HG03558 (cell line): ENCODE results near the gene SLC24A3.

Experiments
- ATAC-seq: cut with Tn5 transposase; IDR thresholded peaks from one replicate; pipeline ENCODE4 v1.9.1; 2021; ENCODE audit warnings: moderate number of reproducible peaks; ENCODE audit not compliant: unreplicated experiment; ENCODE audit errors: extremely low read depth

SLC24A3 gene

GRCh38 chr20:19268426-19268825 lies 56.0 kb downstream of the SLC24A3 start:
- no peak for ATAC-seq

- no peak for ATAC-seq
These were observed 57.4 kb downstream of the SLC24A3 start for GRCh38 chr20:19269737-19270340.

GRCh38 chr20:19271879-19272651 lies 59.6 kb downstream of the SLC24A3 start:
- no peak for ATAC-seq

GRCh38 chr20:19272976-19273654 lies 60.7 kb downstream of the SLC24A3 start:
- no peak for ATAC-seq

DNA sequence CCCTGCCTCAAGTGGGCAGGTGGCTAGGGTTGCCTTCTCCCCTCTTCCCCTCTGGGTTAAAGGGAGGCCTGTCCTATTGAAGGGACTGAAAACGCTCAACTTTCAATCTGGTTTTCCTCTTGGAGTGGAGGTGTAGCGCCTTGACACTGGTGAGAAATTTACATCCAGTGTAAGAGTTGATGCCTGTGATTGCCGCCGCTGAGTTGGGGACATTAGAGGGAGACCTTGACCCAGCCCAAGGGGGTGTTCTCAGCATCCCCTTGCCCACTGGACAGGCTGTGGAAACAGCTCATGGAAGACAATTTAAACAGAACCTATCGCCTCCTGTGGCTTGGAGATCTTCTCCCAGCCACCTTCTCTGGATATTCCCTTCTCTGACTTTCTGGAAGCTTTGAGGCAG lies 61.6 kb downstream of the SLC24A3 start:
- ATAC-seq = no peak

- ATAC-seq = no peak
These were observed 62.1 kb downstream of the SLC24A3 start for GRCh38 chr20:19274412-19275015.

DNA sequence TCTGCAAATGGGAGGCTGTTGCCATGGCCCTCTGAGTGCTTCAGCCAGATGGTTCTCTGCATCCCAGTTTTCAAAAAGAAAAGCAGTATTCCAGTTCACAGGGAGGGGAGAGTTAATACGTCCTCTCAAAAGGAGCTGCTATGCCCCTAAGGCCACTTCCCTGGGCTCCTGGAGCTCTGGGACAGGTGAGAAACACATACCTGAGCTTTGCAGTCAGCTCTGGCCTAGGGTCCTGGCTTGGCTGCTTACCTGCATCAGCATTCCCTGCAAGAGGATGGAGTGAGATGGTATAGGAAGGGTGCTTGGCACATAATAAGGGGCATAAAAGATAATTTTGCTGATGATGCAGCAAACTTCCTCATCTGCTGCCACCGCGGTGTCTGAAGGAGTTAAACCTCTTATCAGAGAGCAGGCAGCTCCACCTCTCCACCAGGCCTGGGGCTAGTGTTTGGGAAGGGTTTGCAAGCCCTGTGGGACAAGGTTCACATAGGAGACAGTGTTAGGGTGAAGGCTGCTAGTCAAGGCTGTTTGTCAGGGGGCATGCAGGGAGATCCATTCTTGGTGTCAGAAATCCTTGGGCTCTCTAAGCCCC lies 62.7 kb downstream of the SLC24A3 start:
- no peak for ATAC-seq

DNA sequence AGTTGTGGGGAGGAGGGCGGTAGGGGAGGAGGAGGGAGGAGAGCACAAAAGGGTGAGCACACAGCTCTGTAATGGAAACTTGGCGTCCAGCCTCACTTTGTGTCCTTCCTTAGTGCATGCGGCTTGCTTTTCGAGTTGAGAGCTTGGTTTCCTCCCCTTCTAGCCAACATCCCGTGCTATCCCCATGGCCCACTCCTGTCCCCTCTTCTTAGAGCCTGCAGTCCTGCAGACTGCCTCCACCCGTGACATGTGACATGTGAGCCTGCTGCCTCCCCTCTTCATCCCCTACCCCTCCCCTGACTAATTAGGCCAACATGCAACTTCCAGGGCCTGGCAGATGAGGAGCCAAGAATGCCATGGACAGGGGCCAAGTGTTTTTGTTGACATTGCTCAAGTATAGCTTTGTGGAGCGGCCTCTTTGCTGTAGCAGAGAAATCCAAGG lies 63.2 kb downstream of the SLC24A3 start:
- ATAC-seq = no peak

- ATAC-seq = no peak
These were observed 64.9 kb downstream of the SLC24A3 start for GRCh38 chr20:19277381-19277780.

- ATAC-seq = no peak
These were observed 71.1 kb downstream of the SLC24A3 start for GRCh38 chr20:19283490-19284025.

GRCh38 chr20:19284400-19285178 lies 72.1 kb downstream of the SLC24A3 start:
- ATAC-seq = no peak

DNA sequence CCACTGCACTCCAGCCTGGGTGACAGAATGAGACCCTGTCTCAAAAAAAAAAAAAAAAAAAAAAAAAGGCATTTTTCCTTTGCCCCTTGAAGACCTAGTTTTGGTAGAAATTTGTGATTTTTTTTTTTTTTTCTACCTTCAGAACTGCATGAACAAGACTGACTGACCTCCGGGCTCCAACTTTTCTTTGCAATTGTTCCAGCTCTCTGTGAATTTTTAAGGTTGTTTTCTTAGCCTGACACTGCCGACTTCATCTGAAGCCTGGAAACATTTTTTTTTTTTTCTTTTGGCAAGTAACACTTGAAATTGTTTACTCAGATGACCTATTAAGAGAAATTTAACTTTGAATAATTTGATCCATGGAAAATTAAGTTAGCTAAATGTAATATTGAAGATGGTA lies 73.0 kb downstream of the SLC24A3 start:
- no peak for ATAC-seq

GRCh38 chr20:19288061-19288460 lies 75.6 kb downstream of the SLC24A3 start:
- ATAC-seq = no peak

GRCh38 chr20:19288636-19289035 lies 76.2 kb downstream of the SLC24A3 start:
- ATAC-seq = no peak

DNA sequence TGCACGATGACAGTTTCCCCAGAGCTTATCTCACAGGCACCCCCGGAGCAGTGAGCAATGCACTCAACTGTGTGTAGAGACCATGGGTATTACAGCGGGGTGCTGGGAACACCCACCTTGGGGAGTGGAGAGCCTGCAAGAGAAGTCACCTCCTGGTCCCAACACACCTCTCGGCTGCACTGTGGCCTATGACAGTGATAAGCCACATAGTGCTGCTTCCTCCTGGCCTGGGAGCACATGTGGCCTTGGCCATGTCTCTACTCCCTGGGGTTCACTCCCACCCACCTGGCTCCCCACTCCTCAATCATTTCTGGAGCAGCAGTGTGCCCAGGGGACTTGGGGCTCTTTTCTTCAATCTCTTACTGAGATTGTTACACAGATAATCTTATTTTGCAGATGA lies 77.0 kb downstream of the SLC24A3 start:
- ATAC-seq = no peak

DNA sequence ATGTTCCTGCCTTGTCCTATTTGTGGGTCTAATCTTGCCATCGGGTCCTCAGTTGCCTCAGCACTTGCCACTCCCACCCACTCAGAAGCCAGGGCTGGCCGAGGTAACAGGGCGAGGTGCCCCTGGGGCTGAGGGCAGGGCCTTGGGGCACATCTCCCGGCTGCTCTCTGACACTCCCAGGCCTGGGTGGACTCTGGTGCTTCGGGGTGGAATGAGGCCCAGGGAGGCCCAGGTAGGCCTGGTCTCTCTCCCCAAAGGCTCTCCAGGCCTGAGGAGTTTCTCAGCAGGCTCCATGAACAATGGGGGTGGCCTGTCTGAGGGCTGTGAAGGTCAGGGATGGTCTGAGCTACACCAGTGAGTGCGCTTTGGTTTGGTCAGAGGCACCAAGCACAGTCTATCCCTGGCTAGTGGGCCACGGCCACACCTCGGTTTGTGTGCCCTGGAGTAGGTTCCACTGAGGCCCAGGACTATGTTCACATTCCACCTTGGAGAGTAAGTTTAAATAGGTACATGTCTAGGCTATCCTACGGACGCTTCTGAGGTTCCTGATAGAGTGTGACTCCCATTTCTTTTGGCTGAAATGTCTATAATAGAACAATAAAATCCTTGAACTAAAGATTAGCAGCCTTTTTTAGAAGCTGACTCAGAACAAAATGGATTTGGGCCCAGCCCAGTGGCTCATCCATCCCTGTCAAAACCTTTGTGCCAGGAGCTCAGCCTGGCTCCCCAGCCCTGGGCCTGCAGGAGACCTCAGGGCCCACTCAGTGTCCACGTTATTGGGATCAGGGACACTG lies 78.8 kb downstream of the SLC24A3 start:
- ATAC-seq = no peak

GRCh38 chr20:19291818-19292132 lies 79.3 kb downstream of the SLC24A3 start:
- no peak for ATAC-seq

DNA sequence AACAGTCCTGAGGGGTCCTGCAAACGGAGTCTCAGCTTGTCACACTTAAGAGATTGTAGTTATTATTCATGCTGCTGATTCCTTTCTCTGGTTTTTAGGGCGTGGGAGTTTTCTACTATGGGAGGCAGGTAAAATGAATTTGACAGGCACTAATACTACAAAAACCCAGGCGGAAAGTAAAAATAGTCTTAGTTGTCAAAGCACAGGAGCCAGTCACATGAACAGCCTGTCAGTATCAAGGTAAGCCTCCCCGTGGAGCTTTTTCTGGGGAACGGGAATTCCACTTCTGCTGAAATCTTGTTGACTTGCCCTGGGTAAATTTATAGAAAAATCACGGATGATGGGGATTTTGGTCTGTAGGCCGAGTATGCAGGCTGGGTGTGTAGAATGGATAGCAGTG lies 79.8 kb downstream of the SLC24A3 start:
- ATAC-seq = no peak

- no peak for ATAC-seq
These were observed 82.6 kb downstream of the SLC24A3 start for GRCh38 chr20:19295076-19295475.
